HEK293T (cell line): ENCODE measurements around the gene ZDHHC1.

Experiments
- ARNT ChIP-seq: fragments of 450-650 bp; IDR thresholded peaks from 2 replicates; pipeline ENCODE4 v1.6.1; 2017; ENCODE audit warnings: mild to moderate bottlenecking
- BHLHE40 ChIP-seq: fragments of 450-650 bp; IDR thresholded peaks from 2 replicates; pipeline ENCODE4 v1.6.1; 2016; ENCODE audit warnings: mild to moderate bottlenecking, moderate library complexity, borderline replicate concordance
- ELF4 ChIP-seq: fragments of 450-650 bp; IDR thresholded peaks from 2 replicates; pipeline ENCODE4 v1.6.1; 2017; ENCODE audit warnings: antibody characterized with exemption
- FOXA1 ChIP-seq: fragments of 450-650 bp; IDR thresholded peaks from 2 replicates; pipeline ENCODE4 v1.6.1; 2016; ENCODE audit warnings: mild to moderate bottlenecking
- PKNOX1 ChIP-seq: fragments of 450-650 bp; IDR thresholded peaks from 2 replicates; pipeline ENCODE4 v1.6.1; 2016
- SP1 ChIP-seq: fragments of 450-650 bp; IDR thresholded peaks from 2 replicates; pipeline ENCODE4 v1.6.1; 2017
- ZNF384 ChIP-seq: fragments of 450-650 bp; IDR thresholded peaks from 2 replicates; pipeline ENCODE4 v1.6.1; 2016

DNA sequence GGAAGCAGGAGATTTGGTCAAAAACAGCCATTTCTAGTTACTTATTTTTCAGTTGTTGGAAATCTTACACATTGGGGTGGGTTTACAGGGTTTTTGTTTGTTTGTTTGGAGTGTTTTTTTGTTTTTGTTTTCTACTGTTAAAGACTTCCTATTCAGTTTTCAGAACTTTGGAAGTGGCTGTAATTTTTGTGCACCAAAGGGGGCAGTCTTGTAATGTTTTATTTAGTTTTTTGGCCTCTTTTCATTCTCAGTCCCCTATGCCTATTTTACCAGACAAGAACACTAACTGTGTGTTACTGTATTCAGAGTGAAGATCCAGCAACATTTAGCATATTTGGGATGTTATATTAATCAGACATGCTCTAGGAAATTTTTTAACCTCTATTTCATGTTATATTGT lies 43.6 kb downstream of the ZDHHC1 start:
- TF ChIP-seq ZNF384 (no peak), PKNOX1 (no peak), ELF4 (no peak), ARNT (no peak), FOXA1 (no peak), SP1 (no peak), BHLHE40 (no peak)
